Myocyte (in vitro differentiated cells): Measurements from ENCODE around the gene HMGXB3. TPM values are rescaled to one million over a fixed set of nuclear protein-coding genes. Genes with fewer than 3 reads are reported as not detected.
"Not testable (repeated sequence)": the region's sequence is repeated elsewhere in the genome, so short reads cannot be mapped to it uniquely, and the experiment has no call there.

Experiments
- DNase-seq: peaks from one replicate; pipeline ENCODE4 v3.0.0-alpha.2; 2012; ENCODE audit warnings: low read depth
- total RNA-seq: library from RNA; depleted of rRNA; stranded (reverse); fragments of >200 nt; gene quantifications from 2 replicates; pipeline ENCODE4 v1.2.3, GENCODE V29; 2014

The HMGXB3 gene
- total RNA-seq, 1 donor from 2014 or later, result 48.1 TPM

DNA sequence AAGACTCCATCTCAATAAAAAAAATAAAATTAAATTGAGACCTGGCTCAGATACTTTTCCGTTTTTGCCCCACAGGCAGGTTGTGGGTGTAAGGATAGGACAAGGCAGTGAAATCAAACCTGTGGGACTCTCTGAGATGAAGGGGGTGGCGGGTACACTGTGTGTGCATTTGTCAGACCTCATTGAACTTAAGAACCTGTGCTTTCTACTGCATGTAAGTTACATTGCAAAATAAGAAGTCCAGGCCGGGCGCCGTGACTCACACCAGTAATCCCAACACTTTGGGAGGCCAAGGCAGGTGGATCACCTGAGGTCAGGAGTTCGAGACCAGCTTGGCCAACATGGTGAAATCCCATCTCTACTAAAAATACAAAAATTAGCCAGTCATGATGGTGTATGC is 84.2 kb downstream of the HMGXB3 start:
- not testable (repeated sequence) for DNase-seq

DNA sequence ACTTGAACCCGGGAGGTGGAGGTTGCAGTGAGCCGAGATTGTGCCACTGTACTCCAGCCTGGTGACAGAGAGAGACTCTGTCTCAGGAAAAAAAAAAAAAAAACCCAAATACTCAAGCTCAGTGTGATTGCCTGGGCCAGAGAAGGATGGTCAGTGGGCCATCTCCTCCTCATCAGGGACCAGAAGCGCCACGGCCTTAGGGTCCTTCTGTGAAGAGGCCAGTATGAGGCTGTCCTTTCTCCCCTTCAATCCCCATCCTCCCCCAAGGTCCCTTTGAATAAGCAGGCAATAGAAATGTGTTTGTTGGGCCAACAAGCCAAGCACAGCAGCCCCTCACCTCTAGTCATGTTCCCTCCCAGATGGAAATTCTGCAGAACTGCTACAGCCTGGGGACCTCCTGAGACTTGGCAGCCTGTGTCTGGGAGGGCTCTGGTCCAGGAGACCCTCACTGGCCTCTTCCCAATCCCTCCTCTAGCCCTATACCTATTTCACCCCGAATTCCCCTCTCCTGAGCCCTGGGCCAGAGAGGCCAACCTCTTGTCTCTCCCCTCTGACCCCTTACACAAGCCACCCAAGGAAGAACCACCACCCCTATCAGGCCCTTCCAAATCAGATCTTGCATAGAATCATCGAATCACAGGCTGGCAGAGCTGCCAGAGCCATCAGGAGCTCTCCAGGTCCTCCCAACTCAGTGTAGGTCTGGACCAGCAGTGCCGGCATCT is 84.8 kb downstream of the HMGXB3 start:
- no peak for DNase-seq

DNA sequence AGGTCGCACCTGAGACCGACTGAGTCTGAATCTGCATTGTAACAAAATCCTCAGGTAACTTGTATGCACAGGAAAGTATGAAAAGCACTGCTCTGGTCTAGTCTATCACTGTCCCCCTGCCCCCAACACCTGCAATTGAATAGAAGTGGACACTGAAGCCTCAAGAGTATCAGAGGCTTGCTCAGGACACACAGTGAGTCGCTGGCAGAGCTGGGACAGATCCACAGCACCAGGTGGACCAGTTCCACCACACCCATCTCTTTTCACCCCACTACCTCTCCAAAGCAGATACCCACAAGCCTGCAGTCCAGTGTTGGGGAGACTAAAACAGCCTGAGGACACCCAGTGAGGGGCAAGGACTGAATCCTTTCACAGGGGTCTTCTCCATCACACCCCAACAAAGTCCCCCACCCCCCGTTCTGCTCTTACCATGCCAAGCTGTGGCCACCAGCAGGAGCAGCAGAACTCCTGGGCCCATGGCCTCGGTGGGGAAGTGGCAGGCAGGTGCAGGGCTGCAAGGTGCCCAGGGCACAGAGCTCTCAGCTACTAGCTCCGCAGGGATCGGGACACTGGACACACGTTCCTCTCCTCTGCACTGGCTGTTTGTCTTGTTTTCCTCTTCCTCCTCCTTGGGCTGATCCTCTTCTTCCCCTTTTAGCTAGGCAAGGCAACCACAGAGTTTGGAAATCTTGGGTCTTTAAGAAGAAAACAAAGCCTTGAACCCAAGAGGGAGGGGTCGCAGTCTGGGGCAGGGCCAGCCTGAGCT is 85.6 kb downstream of the HMGXB3 start, which contains the start of gene CSF1R:
CSF1R (minus strand) TSS at position 605 of the 766 bp plus-strand sequence; CDS start at position 478, 127 bp downstream.
- no peak for DNase-seq

DNA sequence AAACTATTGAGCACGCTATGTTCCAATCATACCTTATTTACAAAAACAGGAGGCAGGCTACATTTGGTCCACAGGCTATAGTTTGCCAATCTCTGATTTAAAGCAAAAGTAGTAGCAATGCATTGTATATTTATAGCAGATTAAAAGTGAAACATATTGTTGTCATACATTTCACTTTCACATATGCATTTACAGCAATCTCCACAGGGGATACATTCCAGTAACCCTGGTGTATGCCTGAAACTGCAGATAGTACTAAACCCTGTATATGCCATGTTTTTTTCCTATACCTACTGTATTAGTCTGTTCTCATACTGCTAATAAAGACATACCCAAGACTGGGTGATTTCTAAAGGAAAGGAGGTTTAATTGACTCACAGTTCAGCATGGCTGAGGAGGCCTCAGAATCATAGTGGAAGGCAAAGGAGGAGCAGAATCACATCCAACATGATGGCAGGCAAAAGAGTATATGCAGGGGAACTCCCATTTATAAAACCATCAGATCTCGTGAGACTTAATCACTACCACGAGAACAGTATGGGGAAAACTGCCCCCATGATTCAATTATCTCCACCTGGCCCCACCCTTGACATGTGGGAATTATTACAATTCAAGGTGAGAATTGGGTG is 91.7 kb downstream of the HMGXB3 start:
- no peak for DNase-seq

DNA sequence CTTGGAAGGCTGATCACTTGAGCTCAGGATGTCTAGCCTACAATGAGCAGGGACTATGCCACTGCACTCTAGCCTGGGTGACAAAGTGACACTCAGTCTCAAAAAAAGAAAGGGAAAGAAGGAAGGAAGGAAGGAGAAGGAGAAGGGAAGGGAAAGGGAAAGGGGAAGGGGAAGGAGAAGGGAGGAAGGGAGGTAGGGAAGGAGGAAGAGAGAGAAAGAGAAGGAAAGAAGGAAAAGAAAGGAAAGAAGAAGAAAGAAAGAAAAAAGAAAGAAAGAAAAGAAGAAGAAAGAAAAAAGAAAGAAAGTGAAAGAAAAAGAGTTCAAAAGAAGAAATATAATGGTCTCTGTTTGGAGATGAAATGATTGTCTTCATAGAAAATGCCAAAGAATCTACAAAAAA is 96.6 kb downstream of the HMGXB3 start:
- no peak for DNase-seq

DNA sequence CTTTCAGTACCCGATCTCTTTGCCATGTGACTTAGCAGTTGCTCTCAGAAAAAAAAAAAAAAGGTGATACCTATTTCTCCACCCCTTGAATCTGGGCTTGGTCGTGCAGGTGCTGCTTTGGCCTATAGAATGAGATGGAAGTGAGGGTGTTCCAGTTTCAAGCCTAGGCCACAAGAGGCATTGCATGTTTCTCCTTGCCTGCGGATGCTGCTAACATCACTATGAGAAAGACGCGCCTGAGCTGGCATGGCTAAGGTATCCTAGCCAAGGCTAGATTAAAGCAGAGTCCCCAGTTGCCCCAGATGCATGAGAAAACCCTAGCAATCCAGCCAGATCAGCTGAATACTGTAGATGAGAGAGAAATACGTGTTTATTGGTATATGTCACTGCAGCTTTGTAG is 100.5 kb downstream of the HMGXB3 start:
- no peak for DNase-seq

Other genes with a start within 250 kb of the HMGXB3 start
- gene PDE6A, start 55.9 kb upstream of the HMGXB3 start, total RNA-seq, result 0.35 and 0.47 TPM in 2 replicates
- gene SLC26A2, start 40.0 kb upstream of the HMGXB3 start, total RNA-seq, result 14.2 and 16.9 TPM in 2 replicates
- 5.0 and 6.7 TPM in 2 replicates for gene TIGD6, start 85 bp upstream of the HMGXB3 start, total RNA-seq
- gene CSF1R, start 85.8 kb downstream of the HMGXB3 start, total RNA-seq, result not detected in 2 replicates
- 26.1 and 34.0 TPM in 2 replicates for gene PDGFRB, start 155.1 kb downstream of the HMGXB3 start, total RNA-seq
- gene CDX1, start 166.0 kb downstream of the HMGXB3 start, total RNA-seq, result 0.36 TPM in 1 of 2 replicates, not detected in the other
- gene SLC6A7, start 189.3 kb downstream of the HMGXB3 start, total RNA-seq, result 0.10 TPM in 1 of 2 replicates, not detected in the other